ENCODE results near the gene EFNA3.

Gene EFNA3

DNA sequence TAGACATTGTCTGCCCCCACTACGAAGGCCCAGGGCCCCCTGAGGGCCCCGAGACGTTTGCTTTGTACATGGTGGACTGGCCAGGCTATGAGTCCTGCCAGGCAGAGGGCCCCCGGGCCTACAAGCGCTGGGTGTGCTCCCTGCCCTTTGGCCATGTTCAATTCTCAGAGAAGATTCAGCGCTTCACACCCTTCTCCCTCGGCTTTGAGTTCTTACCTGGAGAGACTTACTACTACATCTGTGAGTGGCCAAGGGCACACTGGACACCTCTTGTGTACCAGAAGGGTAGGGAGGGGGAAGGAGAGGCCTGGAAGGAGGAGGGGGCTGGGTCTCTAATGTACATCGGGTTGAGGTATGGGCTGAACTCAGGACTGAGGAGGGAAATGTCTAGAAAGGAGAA, 11.9 kb upstream of the EFNA3 start:
- in situ Hi-C loops (cut with MboI; ENCODE audit: low sequenced_read_pairs), result no loop called here

DNA sequence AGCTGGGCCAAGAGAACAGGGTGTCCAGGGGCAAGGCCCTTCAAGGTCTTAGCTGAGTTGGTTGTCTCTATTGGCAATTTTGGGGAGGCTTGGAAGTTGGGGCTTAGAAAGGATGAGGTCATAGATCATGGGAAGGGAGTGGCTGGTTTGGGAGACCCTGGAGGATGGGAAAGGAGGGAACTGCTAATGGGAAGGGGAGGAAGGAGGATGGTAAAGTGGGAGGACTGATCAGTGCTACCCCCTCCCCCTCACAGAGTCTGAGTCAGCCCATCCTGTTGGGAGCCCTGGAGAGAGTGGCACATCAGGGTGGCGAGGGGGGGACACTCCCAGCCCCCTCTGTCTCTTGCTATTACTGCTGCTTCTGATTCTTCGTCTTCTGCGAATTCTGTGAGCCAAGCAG, 10.0 kb upstream of the EFNA3 start:
- in situ Hi-C loops (cut with MboI; ENCODE audit: low sequenced_read_pairs), result no loop called here

DNA sequence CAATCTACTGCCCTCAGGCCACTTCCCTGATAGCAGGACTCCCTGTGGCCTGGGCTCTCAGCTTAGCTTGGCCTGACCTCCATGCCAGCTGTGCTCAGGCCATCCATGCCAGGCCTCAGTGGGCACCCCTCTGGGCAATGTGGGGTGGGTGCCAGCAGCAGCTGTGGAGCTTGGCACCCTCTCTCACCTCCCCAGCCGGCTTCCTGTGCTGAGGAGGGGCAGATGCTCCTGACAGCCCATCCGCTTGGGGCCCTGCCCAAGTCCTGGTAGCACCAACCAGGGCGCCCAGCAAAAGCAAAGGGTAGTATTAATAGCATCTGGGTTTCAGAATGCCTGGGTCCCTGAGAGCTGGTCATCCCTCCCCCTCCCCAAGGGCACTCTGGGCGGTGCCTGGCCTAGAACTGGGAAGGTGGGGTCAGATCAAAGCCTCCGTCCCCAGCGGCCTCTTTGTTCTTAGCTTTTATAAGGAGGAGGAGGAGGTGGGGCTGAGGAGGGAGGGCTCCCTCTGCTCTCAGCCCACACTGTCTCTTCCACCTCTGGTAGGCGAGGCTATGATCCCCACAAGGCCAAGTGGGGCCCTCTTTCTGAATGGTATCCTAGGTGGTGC, 9.0 kb upstream of the EFNA3 start:
- in situ Hi-C loops (cut with MboI; ENCODE audit: low sequenced_read_pairs), result loop anchor here (10.0 kb wide), 1 partner anchor 175 kb away; no protein-coding TSS in a partner anchor

DNA sequence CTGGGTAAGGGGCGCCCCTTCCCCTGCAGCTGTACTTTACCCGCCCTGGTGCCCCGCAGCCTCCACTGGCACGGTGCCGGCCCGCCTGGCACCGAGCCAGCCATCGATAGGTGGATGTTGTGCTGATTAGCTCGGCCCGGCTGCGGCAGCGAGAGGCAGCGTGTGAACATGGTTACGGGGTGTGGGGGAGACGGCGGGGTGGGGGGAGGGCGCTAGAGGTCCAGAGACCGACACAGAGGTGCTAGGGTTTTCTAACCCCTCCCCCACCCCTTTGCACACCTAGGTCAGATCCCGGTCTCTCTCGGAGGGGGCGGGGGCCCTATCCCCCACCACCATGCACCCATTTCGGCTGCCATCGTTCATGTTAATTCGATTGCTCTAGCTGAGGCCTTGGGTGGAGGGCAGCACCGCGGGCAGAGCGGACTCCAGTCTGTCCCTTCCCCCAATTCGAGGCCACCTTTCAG, 8.4 kb upstream of the EFNA3 start:
- in situ Hi-C loops (cut with MboI; ENCODE audit: low sequenced_read_pairs), result loop anchor here (10.0 kb wide), 1 partner anchor 175 kb away; no protein-coding TSS in a partner anchor

DNA sequence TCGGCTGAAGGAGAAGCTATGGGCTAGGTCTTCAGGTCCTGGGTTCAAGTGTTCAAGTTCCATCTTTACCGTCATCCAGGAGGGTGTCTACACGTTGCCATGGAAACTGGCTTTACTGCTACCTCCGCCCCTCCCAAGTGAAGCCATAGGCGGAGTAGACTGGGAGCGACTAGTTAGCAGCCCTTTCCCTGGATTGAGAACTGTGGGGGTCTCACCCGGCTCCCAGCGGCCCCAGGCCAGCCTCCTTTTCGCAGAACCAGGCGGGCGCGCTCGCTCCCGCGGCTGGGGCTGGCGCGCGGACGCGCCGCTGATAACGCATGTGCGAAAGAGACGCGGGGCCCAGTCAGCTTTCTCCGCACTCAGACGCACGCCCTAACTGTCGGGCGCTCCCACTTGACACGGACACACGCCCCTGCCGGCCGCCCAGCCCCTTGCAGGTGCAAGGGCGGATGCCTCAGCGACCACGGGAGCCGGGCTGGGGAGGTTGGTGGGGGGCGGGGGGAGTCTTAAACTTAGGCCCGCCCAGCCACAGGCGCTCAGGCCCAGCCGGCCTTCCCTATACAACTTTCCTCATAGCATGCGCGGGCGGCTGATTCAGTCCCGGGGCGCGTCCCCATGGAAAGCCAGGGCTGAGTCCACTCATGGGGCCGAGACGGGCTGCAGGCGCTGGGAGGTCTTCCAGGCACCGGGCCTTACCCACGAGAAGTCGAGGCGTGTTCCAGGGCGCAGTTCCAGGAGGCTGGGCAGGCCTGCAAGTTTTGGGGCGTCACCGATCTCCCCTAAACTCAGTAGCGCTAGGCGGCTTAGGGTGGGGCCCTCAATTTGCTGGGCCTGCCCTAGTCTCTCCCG, 7.7 kb upstream of the EFNA3 start:
- in situ Hi-C loops (cut with MboI; ENCODE audit: low sequenced_read_pairs), result loop anchor here (10.0 kb wide), 1 partner anchor 176 kb away; no protein-coding TSS in a partner anchor

DNA sequence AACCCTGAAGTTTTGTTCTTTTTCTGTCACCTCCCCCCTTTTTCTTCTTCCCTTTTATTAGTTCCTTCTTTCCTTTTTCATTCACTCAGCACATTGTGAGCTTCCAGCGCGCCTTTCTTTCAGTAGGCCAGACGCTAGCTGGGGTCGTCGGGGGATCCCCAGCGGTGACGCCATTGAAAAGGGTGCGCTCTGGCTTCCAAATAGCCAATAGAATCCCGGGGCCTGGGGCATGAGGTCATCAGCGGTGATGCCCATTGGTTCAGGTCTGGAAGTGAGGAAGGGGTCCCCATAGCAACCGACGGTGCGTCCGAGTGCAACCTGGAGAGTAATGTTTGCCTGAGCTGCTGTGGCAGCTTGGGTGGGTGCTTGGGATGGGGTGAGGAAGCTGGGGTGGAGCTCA, 6.9 kb upstream of the EFNA3 start:
- in situ Hi-C loops (cut with MboI; ENCODE audit: low sequenced_read_pairs), result loop anchor here (10.0 kb wide), 1 partner anchor 177 kb away; no protein-coding TSS in a partner anchor

DNA sequence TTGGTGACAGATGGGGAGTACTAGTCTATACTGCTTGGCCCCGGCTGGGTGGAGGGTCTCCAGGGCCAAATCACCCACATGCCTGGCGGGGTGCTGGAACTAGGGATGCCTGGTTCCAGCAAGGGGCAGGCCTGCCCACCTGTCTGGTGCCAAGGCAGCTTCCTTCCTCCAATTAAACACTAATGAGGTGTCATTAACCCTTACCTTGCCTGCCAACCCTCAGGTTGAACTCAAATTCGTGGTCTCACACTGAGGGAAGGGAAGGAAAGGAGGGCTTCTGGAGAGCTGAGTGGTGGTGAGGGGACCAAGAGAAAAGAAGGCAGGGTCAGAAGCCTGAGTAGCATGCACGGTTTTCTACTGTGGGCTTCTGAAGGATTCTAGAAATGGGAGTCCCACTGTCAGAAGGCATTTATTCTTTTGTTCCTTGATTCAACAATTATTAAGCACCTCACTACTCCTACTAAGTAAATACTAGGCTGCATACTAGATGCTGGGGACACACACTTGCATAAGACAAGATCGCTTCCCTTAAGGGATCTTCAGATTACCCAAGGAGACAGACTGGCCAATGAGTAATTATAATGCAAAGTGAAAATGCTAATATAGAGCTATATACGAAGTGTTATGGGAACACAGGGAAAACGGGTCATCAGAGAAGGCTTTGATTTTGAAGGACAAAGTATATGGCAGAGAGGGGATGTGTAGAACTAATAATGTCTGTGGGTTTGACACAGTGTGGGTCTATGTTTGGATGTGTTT, 5.9 kb upstream of the EFNA3 start:
- in situ Hi-C loops (cut with MboI; ENCODE audit: low sequenced_read_pairs), result loop anchor here (10.0 kb wide), 1 partner anchor 178 kb away; no protein-coding TSS in a partner anchor

DNA sequence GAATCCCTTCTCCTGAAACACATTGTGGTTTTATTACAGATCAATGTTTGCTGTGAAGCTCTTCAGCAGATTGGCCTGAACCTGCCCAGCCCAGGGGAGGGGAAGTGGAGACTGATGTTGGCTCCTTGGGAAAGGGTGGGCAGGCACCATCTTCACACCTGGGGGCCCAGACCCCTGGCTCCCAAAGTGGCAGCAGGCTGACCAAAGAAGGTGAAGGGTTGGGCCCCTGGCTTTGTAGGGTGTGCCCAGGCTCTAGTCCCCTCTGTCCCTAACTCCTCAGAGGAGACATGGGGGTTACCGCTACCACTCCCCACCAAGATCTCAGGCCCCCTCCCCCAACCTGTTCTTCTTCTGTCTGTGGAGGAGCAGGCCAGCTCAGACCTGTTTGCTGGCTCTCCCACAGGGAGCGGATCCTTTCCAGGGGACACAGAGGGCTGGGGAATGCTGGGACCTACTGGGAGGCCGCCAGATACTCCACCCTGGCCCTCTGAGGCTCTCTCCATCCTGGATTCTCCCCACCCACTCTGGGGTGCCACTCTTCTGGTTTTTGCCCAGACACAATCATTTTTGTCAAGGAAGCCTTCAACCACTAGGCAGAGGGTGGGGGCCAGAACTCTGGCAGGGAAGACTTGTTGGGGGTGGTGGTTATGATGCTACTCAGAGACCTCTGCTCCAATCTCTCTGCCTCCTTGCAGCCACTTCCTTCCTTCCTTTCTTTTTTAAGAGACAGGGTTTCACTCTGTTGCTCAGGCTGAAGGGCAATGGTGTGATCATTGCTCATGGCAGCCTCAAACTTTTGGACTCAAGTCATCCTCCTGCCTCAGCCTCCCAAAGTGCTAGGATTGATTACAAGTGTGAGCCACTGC, 5.0 kb upstream of the EFNA3 start:
- in situ Hi-C loops (cut with MboI; ENCODE audit: low sequenced_read_pairs), result loop anchor here (10.0 kb wide), 1 partner anchor 179 kb away; no protein-coding TSS in a partner anchor

DNA sequence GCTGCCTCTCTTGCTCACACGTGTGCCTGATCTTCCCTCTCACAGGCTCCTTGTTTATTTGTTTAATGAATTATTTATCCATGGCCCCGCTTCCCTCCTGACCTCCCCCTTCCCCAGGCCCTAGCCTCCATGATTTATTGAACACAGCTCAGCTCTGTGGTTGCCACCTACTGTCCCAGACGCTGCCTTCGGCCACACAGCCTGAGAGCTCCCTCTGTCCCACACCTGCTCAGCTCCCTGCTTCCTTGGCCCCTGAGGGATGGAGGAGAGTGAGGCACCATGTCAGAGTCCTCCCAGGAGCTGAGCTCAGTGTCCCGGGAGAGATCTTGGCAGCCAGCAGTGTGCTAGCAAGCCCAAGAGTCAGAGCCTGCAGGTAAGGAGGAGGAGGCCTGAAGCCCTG, 3.1 kb upstream of the EFNA3 start:
- in situ Hi-C loops (cut with MboI; ENCODE audit: low sequenced_read_pairs), result loop anchor here (10.0 kb wide), 1 partner anchor 181 kb away; no protein-coding TSS in a partner anchor

DNA sequence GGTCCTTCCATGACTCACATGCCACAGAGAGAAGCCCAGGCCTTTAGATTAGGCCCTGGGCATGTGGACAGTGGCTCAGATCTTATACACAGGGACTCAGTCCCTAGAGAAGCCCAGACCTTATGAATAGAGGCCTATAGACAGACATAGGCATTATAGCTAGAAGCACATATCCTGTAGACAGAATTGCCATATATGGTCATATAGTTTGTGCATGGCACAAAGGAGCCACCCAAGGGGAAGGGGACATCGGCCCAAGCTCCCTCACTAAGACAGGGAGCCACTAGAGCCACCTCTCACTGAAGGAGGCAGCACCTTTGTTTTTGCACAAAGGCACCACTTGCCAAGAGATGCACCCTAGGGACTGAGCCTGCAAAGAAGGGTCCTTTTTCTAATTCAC, 2.3 kb upstream of the EFNA3 start:
- in situ Hi-C loops (cut with MboI; ENCODE audit: low sequenced_read_pairs), result loop anchor here (10.0 kb wide), 1 partner anchor 182 kb away; no protein-coding TSS in a partner anchor

DNA sequence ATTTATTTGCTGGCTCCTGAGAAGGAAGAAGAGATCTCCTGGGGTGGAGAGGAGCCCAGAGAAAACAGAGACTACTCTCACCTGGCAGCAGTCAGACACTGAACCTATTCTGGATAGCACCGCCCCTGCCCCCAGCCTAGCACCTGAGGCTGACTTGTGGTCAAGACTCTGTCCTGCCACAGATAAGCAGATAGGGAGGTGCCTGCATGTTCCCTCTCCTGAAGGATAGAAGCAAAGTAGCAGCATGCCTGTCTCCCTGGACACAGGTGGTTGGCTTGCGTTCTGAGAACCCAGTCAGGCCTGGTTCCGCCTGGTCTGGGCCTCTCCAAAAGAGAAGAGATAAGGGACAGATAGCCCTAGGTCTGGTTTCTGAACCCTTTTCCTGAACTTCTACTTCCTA, 1.3 kb upstream of the EFNA3 start:
- in situ Hi-C loops (cut with MboI; ENCODE audit: low sequenced_read_pairs), result loop anchor here (10.0 kb wide), 1 partner anchor 183 kb away; no protein-coding TSS in a partner anchor

DNA sequence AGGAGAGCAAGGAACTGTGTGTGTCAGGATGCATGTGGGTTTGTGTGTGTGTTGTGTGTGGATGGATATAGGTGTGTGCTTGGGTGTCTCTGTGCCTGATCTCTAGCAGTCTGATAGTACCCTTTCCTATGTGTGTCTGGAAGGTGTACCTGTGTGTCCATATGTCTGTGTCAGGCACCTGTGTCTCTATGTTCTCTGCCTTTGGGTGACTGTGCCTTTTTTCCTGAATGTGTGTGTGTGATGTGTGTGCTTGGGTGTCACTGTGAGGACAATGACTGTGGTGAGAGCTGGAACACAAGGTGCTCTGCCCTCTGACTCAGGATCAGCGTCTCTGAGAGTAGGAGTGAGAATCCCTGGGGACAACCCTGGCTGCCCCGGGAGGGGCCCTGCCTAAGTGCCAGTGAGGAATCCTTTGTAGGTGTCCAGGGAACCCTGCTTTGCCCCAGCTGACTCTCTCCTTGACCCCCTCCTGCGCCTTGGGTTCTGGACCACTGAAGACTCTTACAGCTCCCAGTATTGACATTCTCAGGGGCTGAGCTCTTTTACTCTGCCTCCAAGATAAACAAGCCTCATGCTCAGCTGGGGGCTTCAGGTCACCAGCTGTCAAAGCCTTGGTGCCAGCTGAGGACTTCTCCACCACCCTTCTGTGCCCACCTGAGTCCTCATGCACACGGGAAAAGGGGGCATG, 735 bp upstream of the EFNA3 start:
- in situ Hi-C loops (cut with MboI; ENCODE audit: low sequenced_read_pairs), result loop anchor here (10.0 kb wide), 1 partner anchor 183 kb away; no protein-coding TSS in a partner anchor

DNA sequence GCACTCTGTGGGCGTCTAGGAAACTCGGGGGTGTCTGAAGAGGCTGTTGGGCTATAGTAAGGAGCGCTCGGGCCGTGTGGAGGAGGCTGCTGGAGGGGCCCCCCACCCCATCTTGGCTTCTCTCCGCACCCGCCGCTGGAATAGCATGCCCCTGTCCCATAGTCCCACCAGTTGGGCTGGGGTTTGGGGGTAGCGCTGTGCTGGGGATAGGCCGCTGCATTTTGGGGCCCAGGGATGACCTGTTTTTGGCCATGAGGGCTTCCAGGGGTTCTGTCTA, 511 bp downstream of the EFNA3 start:
- in situ Hi-C loops (cut with MboI; ENCODE audit: low sequenced_read_pairs), result loop anchor here (10.0 kb wide), 1 partner anchor 184 kb away; no protein-coding TSS in a partner anchor

DNA sequence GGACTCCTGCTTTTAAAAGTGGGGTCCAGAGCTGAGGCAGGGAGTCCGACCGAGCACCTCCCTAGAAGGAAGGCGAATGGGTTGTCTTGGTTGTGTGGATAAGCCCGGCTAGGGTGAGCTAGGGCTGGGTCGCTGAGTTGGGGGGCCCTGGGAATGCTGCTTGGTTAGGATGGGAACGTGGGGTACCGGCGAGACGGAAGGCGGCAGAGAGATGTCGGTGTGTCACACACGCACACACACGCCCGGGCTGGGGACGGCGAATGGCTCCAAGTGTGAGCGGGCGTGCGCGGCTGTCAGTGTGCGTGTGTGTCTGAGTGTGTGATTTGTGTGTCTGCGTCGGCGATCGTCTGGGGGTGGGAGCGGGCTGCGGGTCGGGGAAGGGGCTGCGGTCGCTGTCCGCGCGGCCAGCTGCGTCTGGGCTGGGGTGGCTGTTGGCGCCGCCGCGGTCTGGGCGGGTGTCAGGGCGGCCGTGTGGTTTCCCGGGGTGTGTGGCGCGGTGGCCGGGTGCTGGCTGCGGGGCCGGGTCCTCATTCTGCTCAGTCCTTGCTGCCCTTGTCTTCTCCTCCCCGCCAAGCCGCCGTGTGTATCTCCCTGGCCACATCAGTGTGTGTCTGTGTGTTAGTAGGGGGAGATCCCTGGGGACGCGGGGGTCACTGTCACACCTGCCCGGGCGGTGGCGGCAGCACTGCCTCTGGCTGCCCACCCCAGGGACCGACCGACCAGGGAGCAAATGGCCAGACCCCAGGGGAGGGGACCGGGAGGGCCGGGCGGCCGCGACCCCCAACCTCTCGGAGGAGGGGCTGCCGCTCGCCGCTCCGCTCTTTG, 1.1 kb downstream of the EFNA3 start:
- in situ Hi-C loops (cut with MboI; ENCODE audit: low sequenced_read_pairs), result loop anchor here (10.0 kb wide), 1 partner anchor 185 kb away; no protein-coding TSS in a partner anchor

DNA sequence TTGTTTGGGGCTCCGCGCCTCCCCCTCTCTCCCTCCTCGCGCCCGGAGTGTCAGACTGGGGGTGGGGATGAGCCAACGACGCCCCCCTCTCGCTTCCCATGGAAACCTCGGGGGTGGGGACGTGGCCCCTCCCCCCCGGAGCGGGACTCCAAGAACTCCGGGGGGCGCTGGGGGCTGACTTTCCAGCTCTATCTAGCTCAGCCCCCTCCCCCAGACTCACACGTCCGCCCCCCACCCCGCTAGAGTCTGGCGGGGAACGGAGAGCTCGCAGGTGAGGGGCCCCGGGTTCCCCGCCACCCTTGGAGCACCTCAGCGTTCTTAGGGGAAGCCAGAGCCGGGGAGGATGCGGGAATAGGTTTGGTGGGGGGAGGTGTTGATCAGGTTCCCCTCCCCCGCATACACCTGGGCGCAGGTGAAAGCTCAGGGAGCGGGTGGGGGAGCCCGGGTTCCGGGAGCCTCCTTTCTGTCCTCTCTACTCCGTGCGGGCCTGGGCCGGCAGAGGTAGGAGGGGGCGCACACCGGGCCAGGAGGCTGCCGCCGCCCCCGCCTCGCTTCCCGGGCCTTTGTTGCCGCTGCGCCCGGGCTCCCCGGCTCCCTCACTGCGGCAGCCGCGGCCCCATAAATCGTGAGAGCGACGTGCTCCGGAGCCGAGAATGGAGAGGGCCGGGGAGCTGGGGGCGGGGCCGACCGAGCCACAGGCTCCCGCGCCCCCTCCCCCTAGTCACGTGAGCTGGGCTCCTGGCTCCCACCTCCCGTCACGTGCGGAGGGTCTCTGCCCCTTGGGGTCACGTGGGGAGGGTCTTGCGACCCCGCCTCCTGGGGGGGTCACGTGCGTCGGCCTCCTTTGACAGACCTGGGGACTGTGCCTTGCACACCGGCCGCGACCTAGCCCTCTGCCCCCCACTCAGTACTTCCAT, 1.9 kb downstream of the EFNA3 start:
- in situ Hi-C loops (cut with MboI; ENCODE audit: low sequenced_read_pairs), result no loop called here

DNA sequence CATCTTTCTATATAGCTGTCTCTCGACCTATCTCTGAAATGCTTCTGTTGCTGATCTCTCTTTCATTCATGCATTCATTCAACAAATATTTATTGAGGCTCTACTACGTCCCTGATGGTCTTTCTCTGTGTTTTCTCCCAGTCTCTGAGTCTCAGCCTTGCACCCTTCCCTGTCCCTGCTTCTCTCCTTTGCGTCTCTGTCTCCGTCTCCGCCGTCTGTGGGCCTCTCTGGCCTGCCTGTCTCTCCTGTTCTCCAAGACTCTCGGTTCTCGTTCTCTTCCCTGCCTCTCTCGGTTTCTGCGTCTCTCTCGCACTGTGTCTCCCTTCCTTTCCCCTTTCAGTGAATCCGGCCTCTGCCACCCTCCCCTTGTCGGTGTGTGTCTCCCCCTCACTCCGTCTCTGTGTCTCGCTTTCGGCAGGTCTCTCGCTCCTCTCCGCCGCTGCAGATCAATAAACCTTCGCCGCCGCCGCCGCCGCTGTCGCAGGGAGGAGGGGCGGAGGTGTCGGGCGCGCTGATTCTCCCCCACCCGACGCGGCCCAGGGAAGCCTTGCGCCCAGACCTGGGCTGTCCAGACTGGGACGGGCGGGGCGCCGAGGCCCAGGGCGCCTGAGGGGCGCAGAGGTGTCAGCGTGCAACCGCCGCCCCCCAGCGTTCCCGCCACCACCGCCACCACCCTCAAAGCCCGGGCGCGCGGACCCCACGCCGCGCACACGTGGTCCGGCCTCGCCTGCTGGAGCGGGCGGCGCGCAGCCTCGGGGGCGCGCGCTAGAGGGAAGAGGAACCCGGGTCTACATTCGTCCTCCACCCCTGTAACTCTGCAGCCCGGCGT, 3.0 kb downstream of the EFNA3 start:
- in situ Hi-C loops (cut with MboI; ENCODE audit: low sequenced_read_pairs), result no loop called here

All from HL-60/S4 treated with retinoic acid at 250 ng/mL for 4 days and 3 days (cell line).